Bronchial epithelial cell (primary cell): ENCODE measurements around the gene USP22. TPM values are rescaled to one million over a fixed set of nuclear protein-coding genes. Genes with fewer than 3 reads are reported as not detected.
A peak's percentile ranks its signal among the peaks of the same experiment; 100 is the strongest.

Experiments
- DNase-seq: peaks from one replicate; pipeline ENCODE4 v3.0.0-alpha.2; 2010; ENCODE audit warnings: low read depth
- FAIRE-seq: peaks from 2 replicates; lab custom pipeline; 2011; peaks lifted over from hg19 to GRCh38; lab: Jason Lieb, UNC
- H3K27me3 ChIP-seq: 2 replicates; pipeline ENCODE4 v1.5.1; 2011; ENCODE audit warnings: low read length; ENCODE audit not compliant: control insufficient read depth, insufficient read depth
- H3K36me3 ChIP-seq: 2 replicates; pipeline ENCODE4 v1.5.1; 2011; ENCODE audit warnings: low read length; ENCODE audit not compliant: control insufficient read depth, insufficient read depth
- H3K4me3 ChIP-seq: 2 replicates; pipeline ENCODE4 v1.5.1; 2011; ENCODE audit warnings: mild to moderate bottlenecking, low read depth, low read length, control low read depth
- CTCF ChIP-seq: IDR thresholded peaks from 2 replicates; pipeline ENCODE4 v1.5.1; 2011; ENCODE audit warnings: mild to moderate bottlenecking, moderate library complexity, low read length, control low read depth, inconsistent platforms; ENCODE audit not compliant: insufficient read depth, severe bottlenecking
- total RNA-seq: library from RNA; depleted of rRNA; stranded (reverse); fragments of >200 nt; gene quantifications from 2 replicates; pipeline ENCODE4 v1.2.1, GENCODE V29; 2014

USP22 gene
- total RNA-seq, 1 donor from 2014 or later: 165 TPM

GRCh38 chr17:20968913-20969616, 73.7 kb downstream of the USP22 start:
- no peak for DNase-seq
- no peak overlapping the region for H3K4me3 ChIP-seq
- FAIRE-seq: no peak
- no peaks in the 10 kb centered on the region for H3K27me3 ChIP-seq
- no peak for TF ChIP-seq CTCF
- H3K36me3 ChIP-seq: no peaks in the 10 kb centered on the region

GRCh38 chr17:20967776-20968175, 75.0 kb downstream of the USP22 start:
- no peaks in the 10 kb centered on the region for H3K27me3 ChIP-seq
- TF ChIP-seq CTCF: no peak
- DNase-seq (no peak), FAIRE-seq (no peak)
- H3K4me3 ChIP-seq: no peak overlapping the region
- no peaks in the 10 kb centered on the region for H3K36me3 ChIP-seq

GRCh38 chr17:20966870-20967269, 75.9 kb downstream of the USP22 start:
- no peaks in the 10 kb centered on the region for H3K36me3 ChIP-seq
- no peak for TF ChIP-seq CTCF
- H3K4me3 ChIP-seq: no peak overlapping the region
- no peaks in the 10 kb centered on the region for H3K27me3 ChIP-seq
- DNase-seq (no peak), FAIRE-seq (no peak)

- Histone ChIP-seq H3K4me3 (no peak overlapping the region), H3K36me3 (no peaks in the 10 kb centered on the region), H3K27me3 (no peaks in the 10 kb centered on the region)
- TF ChIP-seq CTCF: no peak
- DNase-seq (no peak), FAIRE-seq (no peak)
Observed at GRCh38 chr17:20965492-20965891, 77.3 kb downstream of the USP22 start.

GRCh38 chr17:20961586-20961985, 81.2 kb downstream of the USP22 start:
- H3K36me3 ChIP-seq: no peaks in the 10 kb centered on the region
- no peak for FAIRE-seq
- TF ChIP-seq CTCF: no peak
- H3K4me3 ChIP-seq: no peak overlapping the region
- DNase-seq: peak; percentile 100
- no peaks in the 10 kb centered on the region for H3K27me3 ChIP-seq

- TF ChIP-seq CTCF: no peak
- H3K4me3 ChIP-seq: no peak overlapping the region
- DNase-seq: no peak
- no peak for FAIRE-seq
- no peaks in the 10 kb centered on the region for H3K36me3 ChIP-seq
- no peaks in the 10 kb centered on the region for H3K27me3 ChIP-seq
Observed at GRCh38 chr17:20960871-20961270, 81.9 kb downstream of the USP22 start.
